ENCODE results near the gene RHBG.

GRCh38 chr1:156431366-156431765 is 62.4 kb downstream of the RHBG start:
- TF ChIP-seq, protein P1, sequence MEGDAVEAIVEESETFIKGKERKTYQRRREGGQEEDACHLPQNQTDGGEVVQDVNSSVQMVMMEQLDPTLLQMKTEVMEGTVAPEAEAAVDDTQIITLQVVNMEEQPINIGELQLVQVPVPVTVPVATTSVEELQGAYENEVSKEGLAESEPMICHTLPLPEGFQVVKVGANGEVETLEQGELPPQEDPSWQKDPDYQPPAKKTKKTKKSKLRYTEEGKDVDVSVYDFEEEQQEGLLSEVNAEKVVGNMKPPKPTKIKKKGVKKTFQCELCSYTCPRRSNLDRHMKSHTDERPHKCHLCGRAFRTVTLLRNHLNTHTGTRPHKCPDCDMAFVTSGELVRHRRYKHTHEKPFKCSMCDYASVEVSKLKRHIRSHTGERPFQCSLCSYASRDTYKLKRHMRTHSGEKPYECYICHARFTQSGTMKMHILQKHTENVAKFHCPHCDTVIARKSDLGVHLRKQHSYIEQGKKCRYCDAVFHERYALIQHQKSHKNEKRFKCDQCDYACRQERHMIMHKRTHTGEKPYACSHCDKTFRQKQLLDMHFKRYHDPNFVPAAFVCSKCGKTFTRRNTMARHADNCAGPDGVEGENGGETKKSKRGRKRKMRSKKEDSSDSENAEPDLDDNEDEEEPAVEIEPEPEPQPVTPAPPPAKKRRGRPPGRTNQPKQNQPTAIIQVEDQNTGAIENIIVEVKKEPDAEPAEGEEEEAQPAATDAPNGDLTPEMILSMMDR (conservative IDR thresholded peaks at IDR 0.05 in 1 of 2, IDR thresholded peaks at IDR 0.05 in 1 of 2; ENCODE audit: extremely low read depth in 1 of 2, insufficient read depth in 1 of 2, low read depth in 1 of 2, low read length in 2 of 2) = no peak
- TF ChIP-seq EZH2 (IDR thresholded peaks at IDR 0.05; ENCODE audit: borderline replicate concordance, low read length) = no peak
